ENCODE data around the gene HARBI1. TPM values are rescaled to one million over a fixed set of nuclear protein-coding genes. Genes with fewer than 3 reads are reported as not detected.

Gene HARBI1
- total and polyA plus RNA-seq, 2 of the 8 experiments (the other 6 are each of a cell fraction or from before 2014, with no cell fraction given) = 3.8 to 5.1 TPM

GRCh38 chr11:46612326-46612725 is 4.7 kb downstream of the HARBI1 start:
- Histone ChIP-seq H3K9ac (replicated peaks in 1 of 4; ENCODE audit: extremely low read depth in 1 of 4, low read depth in 3 of 4, low read length in 3 of 4) (no peak overlapping the region), H4K5ac (ENCODE audit: insufficient read length, low read depth, low read length) (no peak overlapping the region), H3K4me1 (replicated peaks in 1 of 4; ENCODE audit: control insufficient read depth in 3 of 4, insufficient read depth in 4 of 4, low read length in 3 of 4) (no peaks in the 10 kb centered on the region; a peak in 1 of 7 replicates), H4K91ac (replicated peaks; ENCODE audit: insufficient read length, low read length) (no peak overlapping the region), H3K9me3 (ENCODE audit: insufficient read depth in 2 of 2, low read depth in 1 of 2, low read length in 1 of 2) (no peaks in the 10 kb centered on the region), H3K4ac (replicated peaks; ENCODE audit: insufficient read length, low read depth, low read length) (no peak overlapping the region), H4K8ac (ENCODE audit: extremely low read depth, insufficient read depth, low read length) (no peak overlapping the region), H2AFZ (ENCODE audit: low read length) (no peak overlapping the region), H3K27me3 (replicated peaks in 1 of 4; ENCODE audit: control insufficient read depth in 3 of 4, extremely low read depth in 1 of 4, insufficient read depth in 3 of 4, low read length in 3 of 4) (no peaks in the 10 kb centered on the region), H3K4me3 (ENCODE audit: extremely low read depth in 1 of 4, insufficient read depth in 2 of 4, low read depth in 3 of 4, low read length in 4 of 4) (no peak overlapping the region), H2BK15ac (ENCODE audit: low read length) (no peak overlapping the region), H3K36me3 (ENCODE audit: control insufficient read depth in 2 of 4, insufficient read depth in 4 of 4, low read length in 3 of 4) (no peaks in the 10 kb centered on the region), H3K4me2 (ENCODE audit: insufficient read depth in 1 of 2, low read depth in 2 of 2, low read length in 2 of 2) (no peak overlapping the region), H3K23me2 (ENCODE audit: low read depth, low read length) (0 out of 2 replicates have a peak, but pooled peaks cover 1% of the 10 kb centered on the region), H3K79me1 (ENCODE audit: low read depth, low read length) (0 out of 2 replicates have a peak, but pooled peaks cover 2% of the 10 kb centered on the region), H3K23ac (ENCODE audit: insufficient read length) (no peak overlapping the region), H3K79me2 (ENCODE audit: control insufficient read depth in 1 of 2, insufficient read depth in 2 of 2, low read length in 2 of 2) (no peaks in the 10 kb centered on the region), H3K56ac (replicated peaks; ENCODE audit: insufficient read length, low read depth, low read length) (no peak overlapping the region), H3K18ac (ENCODE audit: extremely low read depth, low read length) (no peak overlapping the region), H2BK20ac (ENCODE audit: low read length) (no peak overlapping the region), H3K27ac (ENCODE audit: low read depth, low read length) (no peak overlapping the region), H4K20me1 (replicated peaks in 1 of 2; ENCODE audit: control insufficient read depth in 1 of 2, insufficient read depth in 2 of 2, low read length in 2 of 2) (no peaks in the 10 kb centered on the region), H3K14ac (ENCODE audit: insufficient read length) (no peak overlapping the region), H2BK120ac (replicated peaks; ENCODE audit: low read depth, low read length) (no peak overlapping the region), H2AK5ac (ENCODE audit: low read depth, low read length) (no peak overlapping the region), H2BK5ac (ENCODE audit: low read depth, low read length) (no peak overlapping the region), H2BK12ac (ENCODE audit: low read depth, low read length) (no peak overlapping the region)
- TF ChIP-seq KDM5A (IDR thresholded peaks at IDR 0.05; ENCODE audit: low read length) = no peak
- DNase-seq (ENCODE audit: low read depth in 1 of 2, low spot score in 2 of 2) (no peak), FAIRE-seq (no peak)
- CTCF ChIA-PET (ENCODE audit: partially characterized antibody) = interaction anchor here (0.6 to 1.6 kb wide), 5 partner anchors 13 to 142 kb away, joined by 3 to 8 read pairs (median 6); no protein-coding TSS in a partner anchor
- POLR2A ChIA-PET (ENCODE audit: partially characterized antibody) = interaction anchor here (0.9 kb wide), 1 partner anchor 18 kb away, joined by 3 read pairs; the partner anchor contains the start of gene AMBRA1
- 84% methylated on average over 2 of the region's 2 CpGs; no CpG with 5 or more reads in 1 of the 2 experiments for WGBS, 2 experiments (ENCODE audit: extremely low coverage in 1 of 2, insufficient coverage in 1 of 2, insufficient read length in 1 of 2, insufficient replicate concordance in 2 of 2, low coverage in 1 of 2, low lambda C conversion rate in 2 of 2, missing lambda C conversion rate in 1 of 2)

All from H1 (cell line).